GM23338 (cell line): Measurements from ENCODE around the gene EQTN. TPM values are rescaled to one million over a fixed set of nuclear protein-coding genes. Genes with fewer than 3 reads are reported as not detected.

ENCODE experiments used
- ATAC-seq: fragments of 200-7000 bp; cut with Tn5 transposase; 3 replicates; pipeline ENCODE4 v1.9.1; 2020
- DNase-seq: peaks from one replicate; pipeline ENCODE4 v3.0.0-alpha.2; 2015; ENCODE audit warnings: low spot score
- H2AFZ ChIP-seq: fragments of 200-600 bp; sonication (generic); 2 replicates; pipeline ENCODE4 v1.8.0; 2016; ENCODE audit warnings: antibody characterized with exemption, mild to moderate bottlenecking, moderate library complexity
- H3F3A ChIP-seq: fragments of 200-600 bp; sonication (generic); replicated peaks from 2 replicates; pipeline ENCODE4 v1.8.0; 2017; ENCODE audit warnings: antibody characterized with exemption, mixed run types, low read depth
- H3K27ac ChIP-seq: fragments of 200-600 bp; sonication (generic); 2 replicates; pipeline ENCODE4 v1.6.1; 2016; ENCODE audit warnings: low read depth
- H3K27me3 ChIP-seq: fragments of 200-600 bp; sonication (generic); 2 replicates; pipeline ENCODE4 v1.8.0; 2016; ENCODE audit warnings: mild to moderate bottlenecking, mixed run types, moderate library complexity; ENCODE audit not compliant: insufficient read depth
- H3K36me3 ChIP-seq: fragments of 200-600 bp; sonication (generic); 2 replicates; pipeline ENCODE4 v1.8.0; 2016; ENCODE audit warnings: mild to moderate bottlenecking; ENCODE audit not compliant: insufficient read depth
- H3K4me1 ChIP-seq: fragments of 200-600 bp; sonication (generic); 2 replicates; pipeline ENCODE4 v1.8.0; 2016; ENCODE audit warnings: mild to moderate bottlenecking, moderate library complexity; ENCODE audit not compliant: insufficient read depth
- H3K4me2 ChIP-seq: fragments of 200-600 bp; sonication (generic); 2 replicates; pipeline ENCODE4 v1.7.1; 2017; ENCODE audit warnings: mixed run types
- H3K4me3 ChIP-seq: fragments of 200-600 bp; sonication (generic); 2 replicates; pipeline ENCODE4 v1.6.1; 2016; ENCODE audit warnings: mixed run types
- H3K79me2 ChIP-seq: fragments of 200-600 bp; sonication (generic); replicated peaks from 2 replicates; pipeline ENCODE4 v1.8.0; 2017; ENCODE audit warnings: mild to moderate bottlenecking; ENCODE audit not compliant: insufficient read depth
- H3K9me2 ChIP-seq: fragments of 200-600 bp; sonication (generic); 2 replicates; pipeline ENCODE4 v1.8.0; 2017; ENCODE audit not compliant: insufficient read depth
- H4K20me1 ChIP-seq: fragments of 200-600 bp; sonication (generic); replicated peaks from 2 replicates; pipeline ENCODE4 v1.8.0; 2017; ENCODE audit warnings: mild to moderate bottlenecking; ENCODE audit not compliant: insufficient read depth
- H3K27ac Mint-ChIP-seq: 2 replicates; pipeline ENCODE4 v1.8.0; 2020; ENCODE audit warnings: inconsistent platforms, mild to moderate bottlenecking, moderate library complexity, mixed read lengths
- H3K27me3 Mint-ChIP-seq: 3 replicates; pipeline ENCODE4 v1.8.0; 2022; ENCODE audit warnings: low read depth, mild to moderate bottlenecking, moderate library complexity, mixed read lengths, inconsistent platforms; ENCODE audit not compliant: insufficient read depth, poor library complexity
- H3K36me3 Mint-ChIP-seq: 3 replicates; pipeline ENCODE4 v1.8.0; 2021; ENCODE audit warnings: low read depth, mild to moderate bottlenecking, inconsistent platforms, moderate library complexity, mixed read lengths
- H3K4me1 Mint-ChIP-seq: 3 replicates; pipeline ENCODE4 v1.8.0; 2020; ENCODE audit warnings: mild to moderate bottlenecking, inconsistent platforms, mixed read lengths
- H3K4me3 Mint-ChIP-seq: 3 replicates; pipeline ENCODE4 v1.8.0; 2021; ENCODE audit warnings: moderate library complexity, mild to moderate bottlenecking, inconsistent platforms, mixed read lengths
- H3K9me3 Mint-ChIP-seq: 3 replicates; pipeline ENCODE4 v1.8.0; 2020; ENCODE audit warnings: moderate library complexity, mild to moderate bottlenecking, inconsistent platforms, mixed read lengths
- CREB1 ChIP-seq: fragments of 250-450 bp; sonication (Bioruptor Pico); IDR thresholded peaks from 2 replicates; pipeline ENCODE4 v1.5.0; 2020; ENCODE audit warnings: low read depth, mild to moderate bottlenecking, moderate library complexity
- CTCF ChIP-seq, 2 experiments: fragments of 200-600 bp in 1 of 2; sonication (generic) in 1 of 2; conservative IDR thresholded peaks; 2 replicates each; pipeline versions ENCODE4 v1.5.1 to v1.6.1; 2016 to 2017; ENCODE audit warnings: antibody characterized with exemption in 2 of 2, low read depth in 2 of 2, mild to moderate bottlenecking in 2 of 2, moderate library complexity in 1 of 2
- EZH2 ChIP-seq: fragments of 200-600 bp; sonication (generic); IDR thresholded peaks from one replicate; pipeline ENCODE4 v1.8.0; 2017; ENCODE audit warnings: antibody characterized with exemption, mild to moderate bottlenecking, low read depth; ENCODE audit not compliant: unreplicated experiment
- EZH2phosphoT487 ChIP-seq: fragments of 200-600 bp; sonication (generic); IDR thresholded peaks from one replicate; pipeline ENCODE4 v1.8.1; 2018; ENCODE audit warnings: antibody characterized with exemption; ENCODE audit not compliant: unreplicated experiment
- POLR2AphosphoS5 ChIP-seq: IDR thresholded peaks from 2 replicates; pipeline ENCODE4 v1.6.1; 2016; ENCODE audit warnings: antibody characterized with exemption, low read depth
- ZNF114 ChIP-seq: fragments of 250-450 bp; sonication (Bioruptor Pico); IDR thresholded peaks from 2 replicates; pipeline ENCODE4 v1.5.0; 2020; ENCODE audit warnings: mild to moderate bottlenecking, moderate library complexity
- ZNF462 ChIP-seq: fragments of 250-450 bp; sonication (Bioruptor Pico); IDR thresholded peaks from 2 replicates; pipeline ENCODE4 v1.5.0; 2020; ENCODE audit warnings: mild to moderate bottlenecking, moderate library complexity
- polyA plus RNA-seq: library from polyadenylated mRNA; unstranded; fragments of >200 nt; fragmentation: Nextera tagmentation; extraction: Ambion mirVana; gene quantifications from 2 replicates; pipeline ENCODE4 v1.2.1, GENCODE V29; 2016
- total RNA-seq: library from RNA; depleted of rRNA; stranded (reverse); fragments of >200 nt; shearing (Covaris generic); gene quantifications from 2 replicates; pipeline ENCODE4 v1.2.3, GENCODE V29; 2014

EQTN gene
- total and polyA plus RNA-seq, 2 experiments from 2014 or later: 0.24 TPM; not detected in 1

GRCh38 chr9:27311184-27311583 lies 14.2 kb upstream of the EQTN start:
- Mint-ChIP-seq H3K9me3 (peaks cover 15% of the 10 kb centered on the region), H3K27me3 (peaks cover 12% of the 10 kb centered on the region)

More at GRCh38 chr9:27311184-27311583, 14.2 kb upstream of the EQTN start:
- Histone ChIP-seq H2AFZ (no peak overlapping the region), H3K79me2 (no peaks in the 10 kb centered on the region), H3K4me1 (peaks cover 28% of the 10 kb centered on the region), H3K36me3 (no peaks in the 10 kb centered on the region), H3K27ac (no peak overlapping the region), H3K4me3 (no peak overlapping the region), H4K20me1 (no peaks in the 10 kb centered on the region), H3F3A (no peaks in the 10 kb centered on the region), H3K27me3 (no peaks in the 10 kb centered on the region), H3K9me2 (peaks cover 16% of the 10 kb centered on the region; the same call in 1 of the 2 replicates), H3K4me2 (no peak overlapping the region)
- Mint-ChIP-seq H3K4me1 (peaks cover 25% of the 10 kb centered on the region), H3K4me3 (no peak overlapping the region), H3K36me3 (peaks cover 18% of the 10 kb centered on the region), H3K27ac (no peak overlapping the region)
- no peak for DNase-seq
- no peak for TF ChIP-seq EZH2
- TF ChIP-seq ZNF114 (CRISPR knock-in tag): no peak
- no peak for TF ChIP-seq ZNF462 (CRISPR knock-in tag)
- no peak for TF ChIP-seq CREB1 (CRISPR knock-in tag)
- no peak for TF ChIP-seq POLR2AphosphoS5
- no peak for TF ChIP-seq EZH2phosphoT487
- TF ChIP-seq CTCF (conservative IDR thresholded peaks at IDR 0.05; ENCODE audit: low read depth in 2 of 2): no peak
- no peak for ATAC-seq
